Osteoblast (primary cell): ENCODE data around the gene C4B. TPM values are rescaled to one million over a fixed set of nuclear protein-coding genes. Genes with fewer than 3 reads are reported as not detected.

Experiments used
- DNase-seq: peaks from one replicate; pipeline ENCODE4 v3.0.0; 2011; ENCODE audit warnings: low spot score, mixed read lengths; ENCODE audit not compliant: insufficient read length; ENCODE audit errors: missing footprints
- H2AFZ ChIP-seq: 2 replicates; pipeline ENCODE4 v1.6.0; 2011; ENCODE audit warnings: mild to moderate bottlenecking, low read length
- H3K27ac ChIP-seq: 2 replicates; pipeline ENCODE4 v1.5.1; 2011; ENCODE audit warnings: mild to moderate bottlenecking, low read depth, low read length, moderate library complexity
- H3K27me3 ChIP-seq: 2 replicates; pipeline ENCODE4 v1.6.0; 2012; ENCODE audit warnings: mild to moderate bottlenecking, control low read depth, inconsistent platforms, low read length, moderate library complexity; ENCODE audit not compliant: insufficient read depth
- H3K36me3 ChIP-seq: 2 replicates; pipeline ENCODE4 v1.5.1; 2011; ENCODE audit warnings: mild to moderate bottlenecking, low read length, control low read depth, moderate library complexity; ENCODE audit not compliant: insufficient read depth
- H3K4me1 ChIP-seq: 2 replicates; pipeline ENCODE4 v1.5.1; 2011; ENCODE audit warnings: mild to moderate bottlenecking, low read length, control low read depth, moderate library complexity; ENCODE audit not compliant: insufficient read depth
- H3K4me2 ChIP-seq: 2 replicates; pipeline ENCODE4 v1.6.0; 2011; ENCODE audit warnings: mild to moderate bottlenecking, low read length; ENCODE audit not compliant: insufficient read depth
- H3K4me3 ChIP-seq: fragments of 200-600 bp; sonication (generic); 3 replicates; pipeline ENCODE4 v1.5.1; 2012; ENCODE audit warnings: mild to moderate bottlenecking, low read length, inconsistent platforms; ENCODE audit not compliant: insufficient read depth
- H3K79me2 ChIP-seq: 2 replicates; pipeline ENCODE4 v1.6.0; 2012; ENCODE audit warnings: mild to moderate bottlenecking, low read length, control low read depth, inconsistent platforms; ENCODE audit not compliant: insufficient read depth
- H3K9me3 ChIP-seq: 2 replicates; pipeline ENCODE4 v1.5.1; 2011; ENCODE audit warnings: low read depth, low read length, control low read depth
- H4K20me1 ChIP-seq: 2 replicates; pipeline ENCODE4 v1.6.0; 2012; ENCODE audit warnings: mild to moderate bottlenecking, low read length, control low read depth; ENCODE audit not compliant: insufficient read depth
- total RNA-seq: library from RNA; depleted of rRNA; stranded (reverse); fragments of >200 nt; gene quantifications from 2 replicates; pipeline ENCODE4 v1.2.3, GENCODE V29; 2012
- TF ChIP-seq, protein P1 (sequence below): IDR thresholded peaks from 2 replicates; pipeline ENCODE4 v1.5.1; 2011; ENCODE audit warnings: mild to moderate bottlenecking, low read depth, low read length, moderate library complexity; ENCODE audit errors: extremely low read depth

C4B gene
- total RNA-seq, 1 donor = 6.5 TPM

DNA sequence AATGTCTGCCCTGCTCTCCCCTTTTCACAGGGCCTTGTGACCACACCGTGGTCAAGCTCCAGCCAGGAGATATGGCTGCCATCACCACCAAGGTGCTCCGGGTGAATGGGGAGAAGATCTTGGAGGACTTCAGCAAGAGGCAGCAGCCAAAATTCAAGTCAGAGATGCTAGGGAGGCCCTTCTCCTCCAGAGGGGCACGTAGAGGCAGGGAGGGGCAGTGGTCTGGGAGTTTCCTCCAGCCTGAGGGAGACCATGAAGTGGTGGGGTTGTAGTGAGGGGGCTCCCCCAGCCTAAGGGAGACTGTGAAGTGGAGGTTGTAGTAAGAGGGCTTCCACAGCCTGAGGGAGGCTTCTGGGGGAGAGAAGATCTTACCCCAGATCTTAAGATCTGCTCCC is 46.7 kb upstream of the C4B start:
- no peaks in the 10 kb centered on the region for H3K27me3 ChIP-seq
- H3K4me1 ChIP-seq = peaks cover 24% of the 10 kb centered on the region
- H3K36me3 ChIP-seq = peaks cover 70% of the 10 kb centered on the region
- H3K4me3 ChIP-seq = no peak overlapping the region
- TF ChIP-seq, protein P1, sequence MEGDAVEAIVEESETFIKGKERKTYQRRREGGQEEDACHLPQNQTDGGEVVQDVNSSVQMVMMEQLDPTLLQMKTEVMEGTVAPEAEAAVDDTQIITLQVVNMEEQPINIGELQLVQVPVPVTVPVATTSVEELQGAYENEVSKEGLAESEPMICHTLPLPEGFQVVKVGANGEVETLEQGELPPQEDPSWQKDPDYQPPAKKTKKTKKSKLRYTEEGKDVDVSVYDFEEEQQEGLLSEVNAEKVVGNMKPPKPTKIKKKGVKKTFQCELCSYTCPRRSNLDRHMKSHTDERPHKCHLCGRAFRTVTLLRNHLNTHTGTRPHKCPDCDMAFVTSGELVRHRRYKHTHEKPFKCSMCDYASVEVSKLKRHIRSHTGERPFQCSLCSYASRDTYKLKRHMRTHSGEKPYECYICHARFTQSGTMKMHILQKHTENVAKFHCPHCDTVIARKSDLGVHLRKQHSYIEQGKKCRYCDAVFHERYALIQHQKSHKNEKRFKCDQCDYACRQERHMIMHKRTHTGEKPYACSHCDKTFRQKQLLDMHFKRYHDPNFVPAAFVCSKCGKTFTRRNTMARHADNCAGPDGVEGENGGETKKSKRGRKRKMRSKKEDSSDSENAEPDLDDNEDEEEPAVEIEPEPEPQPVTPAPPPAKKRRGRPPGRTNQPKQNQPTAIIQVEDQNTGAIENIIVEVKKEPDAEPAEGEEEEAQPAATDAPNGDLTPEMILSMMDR = no peak
- H3K27ac ChIP-seq = no peak overlapping the region
- H3K4me2 ChIP-seq = no peak overlapping the region
- H4K20me1 ChIP-seq = peaks cover 4% of the 10 kb centered on the region
- no peak overlapping the region for H2AFZ ChIP-seq
- peak; percentile 65 for DNase-seq
- no peaks in the 10 kb centered on the region for H3K9me3 ChIP-seq
- peaks cover 37% of the 10 kb centered on the region for H3K79me2 ChIP-seq

DNA sequence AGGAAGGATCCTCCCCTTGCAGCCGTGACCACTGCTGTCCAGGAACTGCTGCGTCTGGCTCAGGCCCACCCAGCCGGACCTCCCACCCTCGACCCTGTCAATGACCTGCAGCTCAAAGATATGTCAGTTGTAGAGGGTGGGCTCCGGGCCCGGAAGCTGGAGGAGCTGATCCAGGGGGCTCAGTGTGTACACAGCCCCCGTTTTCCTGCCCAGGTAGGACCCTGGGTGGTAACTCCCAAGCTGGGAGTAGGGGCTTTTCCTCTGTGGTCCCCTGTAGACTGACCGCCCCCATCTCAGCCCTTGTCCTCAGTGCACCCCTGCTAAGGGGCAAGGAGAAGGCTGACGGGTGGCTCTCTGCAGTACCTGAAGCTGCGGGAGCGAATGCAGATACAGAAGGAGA is 46.3 kb upstream of the C4B start:
- TF ChIP-seq, protein P1 = no peak
- Histone ChIP-seq H3K27me3 (no peaks in the 10 kb centered on the region), H3K9me3 (no peaks in the 10 kb centered on the region), H3K36me3 (peaks cover 66% of the 10 kb centered on the region), H3K27ac (no peak overlapping the region), H4K20me1 (peaks cover 4% of the 10 kb centered on the region), H3K79me2 (peaks cover 41% of the 10 kb centered on the region), H3K4me2 (no peak overlapping the region), H2AFZ (no peak overlapping the region), H3K4me3 (no peak overlapping the region), H3K4me1 (peaks cover 28% of the 10 kb centered on the region)
- DNase-seq = peak; percentile 66

DNA sequence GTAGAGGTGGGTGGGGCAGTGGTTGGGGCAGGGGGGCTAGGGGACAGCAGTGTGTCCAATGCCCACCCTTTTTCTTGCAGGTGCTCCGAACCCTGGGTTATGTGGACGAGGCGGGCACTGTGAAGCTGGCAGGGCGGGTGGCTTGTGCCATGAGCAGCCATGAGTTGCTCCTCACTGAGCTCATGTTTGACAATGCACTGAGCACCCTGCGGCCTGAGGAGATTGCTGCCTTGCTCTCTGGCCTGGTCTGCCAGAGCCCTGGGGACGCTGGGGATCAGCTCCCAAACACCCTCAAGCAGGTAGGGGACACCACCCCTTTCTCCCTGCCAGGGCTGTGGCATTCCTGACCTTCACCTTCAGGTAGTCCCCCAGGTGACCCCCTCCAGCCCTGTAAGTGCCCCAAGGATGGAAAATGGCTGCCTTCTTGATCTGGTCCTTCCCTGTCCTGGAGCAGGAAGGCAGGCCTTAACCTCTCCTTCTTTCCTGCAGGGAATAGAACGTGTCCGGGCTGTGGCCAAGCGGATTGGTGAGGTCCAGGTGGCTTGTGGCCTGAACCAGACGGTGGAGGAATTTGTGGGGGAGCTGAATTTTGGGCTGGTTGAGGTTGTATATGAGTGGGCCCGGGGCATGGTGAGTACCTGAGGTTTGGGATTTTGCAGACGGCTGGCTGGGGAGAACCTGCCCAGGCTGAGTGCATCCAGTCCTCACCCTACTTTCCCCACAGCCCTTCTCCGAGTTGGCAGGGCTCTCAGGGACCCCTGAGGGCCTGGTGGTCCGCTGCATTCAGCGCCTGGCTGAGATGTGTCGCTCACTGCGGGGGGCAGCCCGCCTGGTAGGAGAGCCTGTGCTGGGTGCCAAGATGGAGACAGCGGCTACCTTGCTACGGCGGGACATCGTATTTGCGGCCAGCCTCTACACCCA is 45.5 kb upstream of the C4B start:
- Histone ChIP-seq H3K4me3 (no peak overlapping the region), H2AFZ (no peak overlapping the region), H4K20me1 (peaks cover 4% of the 10 kb centered on the region), H3K9me3 (no peaks in the 10 kb centered on the region), H3K4me1 (peaks cover 32% of the 10 kb centered on the region), H3K79me2 (peaks cover 49% of the 10 kb centered on the region), H3K4me2 (peak overlapping the region; percentile 93), H3K27ac (peak overlapping the region; percentile 99), H3K36me3 (peaks cover 58% of the 10 kb centered on the region), H3K27me3 (no peaks in the 10 kb centered on the region)
- TF ChIP-seq, protein P1 = no peak
- peak; percentile 78 for DNase-seq

DNA sequence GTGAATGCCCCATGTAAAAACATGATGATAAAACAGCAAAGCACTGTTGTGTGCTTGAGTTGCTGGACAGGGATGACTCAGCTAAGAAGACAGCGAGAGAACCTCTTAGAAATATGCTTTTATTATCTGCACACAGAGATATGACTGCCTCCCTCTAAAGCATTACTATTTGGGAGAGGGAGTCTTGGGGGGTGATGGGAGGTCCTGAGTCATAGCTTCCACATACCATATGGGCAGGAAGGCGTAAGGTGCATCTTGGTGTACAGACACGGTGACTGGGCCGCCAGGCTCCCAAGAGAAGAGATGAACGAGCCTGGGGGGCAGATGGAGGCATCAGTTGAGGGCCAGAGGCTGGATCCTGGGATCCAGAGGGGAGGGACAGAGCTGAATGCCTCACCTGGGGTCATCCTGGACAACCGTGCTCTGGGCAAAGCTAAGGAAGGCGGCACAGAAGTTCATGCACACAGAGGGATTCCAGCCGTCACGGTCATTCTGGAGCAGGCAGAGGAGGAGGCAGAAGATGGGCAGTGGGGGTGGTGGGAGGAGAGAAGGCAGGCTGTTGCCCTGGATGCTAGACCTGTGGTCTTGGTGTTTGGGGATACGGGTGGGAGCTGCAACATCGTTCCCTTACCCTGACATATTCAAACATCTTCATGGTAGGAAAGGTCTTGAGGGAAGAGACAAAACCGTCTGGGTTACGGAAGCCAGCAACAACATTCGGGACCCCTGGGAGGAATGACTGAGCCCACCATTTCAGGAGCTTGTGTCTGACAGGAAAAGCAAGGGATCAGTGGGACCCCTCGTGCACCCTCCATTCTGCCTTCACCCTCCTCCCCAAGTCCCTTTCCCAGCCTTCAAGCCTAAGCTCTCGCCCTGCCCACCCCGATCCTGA is 44.6 kb upstream of the C4B start:
- peaks cover 4% of the 10 kb centered on the region for H4K20me1 ChIP-seq
- H3K27me3 ChIP-seq = no peaks in the 10 kb centered on the region
- peak overlapping the region; percentile 99 for H3K27ac ChIP-seq
- peak overlapping the region; percentile 91 for H3K4me3 ChIP-seq
- no peaks in the 10 kb centered on the region for H3K9me3 ChIP-seq
- peaks cover 32% of the 10 kb centered on the region for H3K4me1 ChIP-seq
- H3K79me2 ChIP-seq = peaks cover 55% of the 10 kb centered on the region
- TF ChIP-seq, protein P1 = no peak
- H3K4me2 ChIP-seq = peak overlapping the region; percentile 93
- no peak overlapping the region for H2AFZ ChIP-seq
- peak; percentile 95 for DNase-seq
- H3K36me3 ChIP-seq = peaks cover 52% of the 10 kb centered on the region
